Body of pancreas (tissue), 4 donors: Measurements from ENCODE around the gene CCSER1. TPM values are rescaled to one million over a fixed set of nuclear protein-coding genes. Genes with fewer than 3 reads are reported as not detected.

Experiments
- ATAC-seq: fragments of 150-250 bp; one replicate; pipeline ENCODE4 v1.9.1; 2016
- DNase-seq, 4 donors: peaks; one replicate each; pipeline ENCODE4 v3.0.0-alpha.2; 2019
- H3K27ac ChIP-seq, 4 donors: fragments of 200-600 bp; sonication (generic); 1 replicate in 3 of 4; 2 replicates in 1 of 4; pipeline versions ENCODE4 v1.5.1 to v1.6.1; 2016 to 2019; ENCODE audit warnings: mild to moderate bottlenecking in 1 of 4, mixed read lengths in 1 of 4, moderate library complexity in 1 of 4
- H3K27me3 ChIP-seq, 2 donors: fragments of 200-600 bp; sonication (generic); one replicate each; pipeline ENCODE4 v1.6.0; 2016; ENCODE audit warnings: mild to moderate bottlenecking in 1 of 2
- H3K36me3 ChIP-seq, 2 donors: fragments of 200-600 bp; sonication (generic); replicated peaks in 1 of 2; 2 replicates each; pipeline ENCODE4 v1.5.1; 2016; ENCODE audit warnings: low read depth in 2 of 2; ENCODE audit not compliant: insufficient read depth in 1 of 2
- H3K4me1 ChIP-seq: fragments of 200-600 bp; sonication (generic); one replicate; pipeline ENCODE4 v1.6.0; 2016
- H3K4me3 ChIP-seq, 2 donors: fragments of 200-600 bp; sonication (generic); 1 replicate in 1 of 2; 2 replicates in 1 of 2; pipeline ENCODE4 v1.5.1; 2016 to 2019
- H3K9me3 ChIP-seq, 3 donors: fragments of 200-600 bp; sonication (generic); 1 replicate in 2 of 3; 2 replicates in 1 of 3; pipeline ENCODE4 v1.5.1; 2016
- POLR2A ChIP-seq, 3 donors: fragments of 450-650 bp; IDR thresholded peaks; one replicate each; pipeline ENCODE4 v1.6.1; 2016; ENCODE audit warnings: antibody characterized with exemption in 3 of 3, mild to moderate bottlenecking in 2 of 3
- WGBS, 2 donors: methylation state at CpG; one replicate each; pipeline ENCODE4 v1.1.5; 2017; 5-methylcytosine and 5-hydroxymethylcytosine counted together
- intact Hi-C: fragments of 100-400 bp; cut with DNase I; formaldehyde crosslinking; loops from one replicate; pipeline ENCODE4 v1.15.1; 2023
- small RNA-seq: library from RNA; depleted of rRNA; stranded (forward); fragments of <200 nt; gene quantifications from one replicate; pipeline ENCODE3, GENCODE V24; 2016
- total RNA-seq, 2 donors: library from RNA; depleted of rRNA; stranded (reverse); fragments of >200 nt; gene quantifications; one replicate each; pipeline ENCODE4 v1.1.0, GENCODE V29; 2016
- TF ChIP-seq, protein P1 (sequence below), 7 experiments: fragments of 450-650 bp in 4 of 7; fragments of 200-600 bp in 3 of 7; sonication (generic) in 3 of 7; IDR thresholded peaks; one replicate each; pipeline ENCODE4 v1.5.1; 2016 to 2019; ENCODE audit warnings: antibody characterized with exemption in 7 of 7

Gene CCSER1
- total RNA-seq, 2 donors from 2014 or later = 13.2 to 14.5 TPM

GRCh38 chr4:91630764-91631163, 1503.6 kb downstream of the CCSER1 start:
- Histone ChIP-seq H3K36me3 (no peaks in the 10 kb centered on the region), H3K27ac (no peak overlapping the region), H3K9me3 (no peaks in the 10 kb centered on the region), H3K4me1 (no peaks in the 10 kb centered on the region), H3K27me3 (no peaks in the 10 kb centered on the region), H3K4me3 (no peak overlapping the region)
- ATAC-seq = no peak
- TF ChIP-seq, protein P1, sequence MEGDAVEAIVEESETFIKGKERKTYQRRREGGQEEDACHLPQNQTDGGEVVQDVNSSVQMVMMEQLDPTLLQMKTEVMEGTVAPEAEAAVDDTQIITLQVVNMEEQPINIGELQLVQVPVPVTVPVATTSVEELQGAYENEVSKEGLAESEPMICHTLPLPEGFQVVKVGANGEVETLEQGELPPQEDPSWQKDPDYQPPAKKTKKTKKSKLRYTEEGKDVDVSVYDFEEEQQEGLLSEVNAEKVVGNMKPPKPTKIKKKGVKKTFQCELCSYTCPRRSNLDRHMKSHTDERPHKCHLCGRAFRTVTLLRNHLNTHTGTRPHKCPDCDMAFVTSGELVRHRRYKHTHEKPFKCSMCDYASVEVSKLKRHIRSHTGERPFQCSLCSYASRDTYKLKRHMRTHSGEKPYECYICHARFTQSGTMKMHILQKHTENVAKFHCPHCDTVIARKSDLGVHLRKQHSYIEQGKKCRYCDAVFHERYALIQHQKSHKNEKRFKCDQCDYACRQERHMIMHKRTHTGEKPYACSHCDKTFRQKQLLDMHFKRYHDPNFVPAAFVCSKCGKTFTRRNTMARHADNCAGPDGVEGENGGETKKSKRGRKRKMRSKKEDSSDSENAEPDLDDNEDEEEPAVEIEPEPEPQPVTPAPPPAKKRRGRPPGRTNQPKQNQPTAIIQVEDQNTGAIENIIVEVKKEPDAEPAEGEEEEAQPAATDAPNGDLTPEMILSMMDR (IDR thresholded peaks at IDR 0.05) = no peak
- TF ChIP-seq POLR2A (IDR thresholded peaks at IDR 0.05) = no peak
- no peak for DNase-seq
- intact Hi-C loops = no loop called here

- no peak for DNase-seq
- Histone ChIP-seq H3K27me3 (no peaks in the 10 kb centered on the region), H3K4me3 (no peak overlapping the region), H3K4me1 (no peaks in the 10 kb centered on the region), H3K36me3 (no peaks in the 10 kb centered on the region), H3K9me3 (no peaks in the 10 kb centered on the region), H3K27ac (no peak overlapping the region)
- WGBS, 2 donors = 78 to 90% methylated on average over 3 of the region's 3 CpGs
- ATAC-seq = no peak
- intact Hi-C loops = no loop called here
- TF ChIP-seq, protein P1 (IDR thresholded peaks at IDR 0.05) = no peak
- no peak for TF ChIP-seq POLR2A (IDR thresholded peaks at IDR 0.05)
These were observed 1504.1 kb downstream of the CCSER1 start for GRCh38 chr4:91631335-91631734.

DNA sequence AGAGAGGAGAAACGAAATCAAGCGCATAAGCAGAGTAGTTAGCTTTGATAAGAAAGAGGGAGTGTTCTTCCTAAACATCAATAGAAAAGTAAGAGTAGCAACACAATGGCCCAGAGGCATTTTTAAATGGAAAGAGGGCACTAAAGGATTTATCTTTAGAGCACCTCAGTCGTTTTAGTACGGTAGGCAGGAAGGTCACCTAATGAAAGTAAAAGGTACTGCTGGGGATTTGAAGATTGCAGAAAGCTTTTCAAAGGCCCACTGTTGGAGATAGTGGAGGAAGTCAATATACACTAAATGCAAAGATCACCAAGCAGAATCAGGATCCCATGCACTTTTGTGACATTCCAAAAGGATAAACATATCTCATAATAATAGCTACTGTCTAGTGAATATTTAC, 1508.9 kb downstream of the CCSER1 start:
- no peak for TF ChIP-seq POLR2A (IDR thresholded peaks at IDR 0.05)
- TF ChIP-seq, protein P1 (IDR thresholded peaks at IDR 0.05) = no peak
- 48 to 65% methylated on average over 4 of the region's 4 CpGs for WGBS, 2 donors

More for the DNA sequence above, 1508.9 kb downstream of the CCSER1 start:
- Histone ChIP-seq H3K4me1 (no peaks in the 10 kb centered on the region), H3K9me3 (no peaks in the 10 kb centered on the region), H3K36me3 (no peaks in the 10 kb centered on the region), H3K27ac (no peak overlapping the region), H3K27me3 (no peaks in the 10 kb centered on the region), H3K4me3 (no peak overlapping the region)
- ATAC-seq = no peak
- DNase-seq = no peak
- intact Hi-C loops = no loop called here

Small RNAs within 50 kb of the gene (small RNA-seq; reads per million reads assigned to genes)
- gene AC093729.1 = not detected
- gene TMSB4XP8 = not detected

Other genes starting within 250 kb of the CCSER1 start
- gene MMRN1, start 232.5 kb upstream of the CCSER1 start, total RNA-seq = 10 to 100 TPM in 1 of 2 donors, 1 to 10 TPM in 1; 8.2 to 33.5 TPM